GM23338 (cell line): ENCODE results near the gene ZFHX3. TPM values are rescaled to one million over a fixed set of nuclear protein-coding genes. Genes with fewer than 3 reads are reported as not detected.

ENCODE experiments used
- ATAC-seq: fragments of 200-7000 bp; cut with Tn5 transposase; 3 replicates; pipeline ENCODE4 v1.9.1; 2020
- DNase-seq: peaks from one replicate; pipeline ENCODE4 v3.0.0-alpha.2; 2015; ENCODE audit warnings: low spot score
- H2AFZ ChIP-seq: fragments of 200-600 bp; sonication (generic); 2 replicates; pipeline ENCODE4 v1.8.0; 2016; ENCODE audit warnings: antibody characterized with exemption, mild to moderate bottlenecking, moderate library complexity
- H3F3A ChIP-seq: fragments of 200-600 bp; sonication (generic); replicated peaks from 2 replicates; pipeline ENCODE4 v1.8.0; 2017; ENCODE audit warnings: antibody characterized with exemption, mixed run types, low read depth
- H3K27ac ChIP-seq: fragments of 200-600 bp; sonication (generic); 2 replicates; pipeline ENCODE4 v1.6.1; 2016; ENCODE audit warnings: low read depth
- H3K27me3 ChIP-seq: fragments of 200-600 bp; sonication (generic); 2 replicates; pipeline ENCODE4 v1.8.0; 2016; ENCODE audit warnings: mild to moderate bottlenecking, mixed run types, moderate library complexity; ENCODE audit not compliant: insufficient read depth
- H3K36me3 ChIP-seq: fragments of 200-600 bp; sonication (generic); 2 replicates; pipeline ENCODE4 v1.8.0; 2016; ENCODE audit warnings: mild to moderate bottlenecking; ENCODE audit not compliant: insufficient read depth
- H3K4me1 ChIP-seq: fragments of 200-600 bp; sonication (generic); 2 replicates; pipeline ENCODE4 v1.8.0; 2016; ENCODE audit warnings: mild to moderate bottlenecking, moderate library complexity; ENCODE audit not compliant: insufficient read depth
- H3K4me2 ChIP-seq: fragments of 200-600 bp; sonication (generic); 2 replicates; pipeline ENCODE4 v1.7.1; 2017; ENCODE audit warnings: mixed run types
- H3K4me3 ChIP-seq: fragments of 200-600 bp; sonication (generic); 2 replicates; pipeline ENCODE4 v1.6.1; 2016; ENCODE audit warnings: mixed run types
- H3K79me2 ChIP-seq: fragments of 200-600 bp; sonication (generic); replicated peaks from 2 replicates; pipeline ENCODE4 v1.8.0; 2017; ENCODE audit warnings: mild to moderate bottlenecking; ENCODE audit not compliant: insufficient read depth
- H3K9me2 ChIP-seq: fragments of 200-600 bp; sonication (generic); 2 replicates; pipeline ENCODE4 v1.8.0; 2017; ENCODE audit not compliant: insufficient read depth
- H4K20me1 ChIP-seq: fragments of 200-600 bp; sonication (generic); replicated peaks from 2 replicates; pipeline ENCODE4 v1.8.0; 2017; ENCODE audit warnings: mild to moderate bottlenecking; ENCODE audit not compliant: insufficient read depth
- H3K27ac Mint-ChIP-seq: 2 replicates; pipeline ENCODE4 v1.8.0; 2020; ENCODE audit warnings: inconsistent platforms, mild to moderate bottlenecking, moderate library complexity, mixed read lengths
- H3K27me3 Mint-ChIP-seq: 3 replicates; pipeline ENCODE4 v1.8.0; 2022; ENCODE audit warnings: low read depth, mild to moderate bottlenecking, moderate library complexity, mixed read lengths, inconsistent platforms; ENCODE audit not compliant: insufficient read depth, poor library complexity
- H3K36me3 Mint-ChIP-seq: 3 replicates; pipeline ENCODE4 v1.8.0; 2021; ENCODE audit warnings: low read depth, mild to moderate bottlenecking, inconsistent platforms, moderate library complexity, mixed read lengths
- H3K4me1 Mint-ChIP-seq: 3 replicates; pipeline ENCODE4 v1.8.0; 2020; ENCODE audit warnings: mild to moderate bottlenecking, inconsistent platforms, mixed read lengths
- H3K4me3 Mint-ChIP-seq: 3 replicates; pipeline ENCODE4 v1.8.0; 2021; ENCODE audit warnings: moderate library complexity, mild to moderate bottlenecking, inconsistent platforms, mixed read lengths
- H3K9me3 Mint-ChIP-seq: 3 replicates; pipeline ENCODE4 v1.8.0; 2020; ENCODE audit warnings: moderate library complexity, mild to moderate bottlenecking, inconsistent platforms, mixed read lengths
- CREB1 ChIP-seq: fragments of 250-450 bp; sonication (Bioruptor Pico); IDR thresholded peaks from 2 replicates; pipeline ENCODE4 v1.5.0; 2020; ENCODE audit warnings: low read depth, mild to moderate bottlenecking, moderate library complexity
- EZH2 ChIP-seq: fragments of 200-600 bp; sonication (generic); IDR thresholded peaks from one replicate; pipeline ENCODE4 v1.8.0; 2017; ENCODE audit warnings: antibody characterized with exemption, mild to moderate bottlenecking, low read depth; ENCODE audit not compliant: unreplicated experiment
- JUNB ChIP-seq: IDR thresholded peaks from one replicate; pipeline ENCODE4 v1.6.1; 2016; ENCODE audit warnings: antibody characterized with exemption; ENCODE audit not compliant: unreplicated experiment
- NANOG ChIP-seq: IDR thresholded peaks from 2 replicates; pipeline ENCODE4 v1.6.1; 2016; ENCODE audit warnings: antibody characterized with exemption, borderline replicate concordance
- POLR2AphosphoS5 ChIP-seq: IDR thresholded peaks from 2 replicates; pipeline ENCODE4 v1.6.1; 2016; ENCODE audit warnings: antibody characterized with exemption, low read depth
- ZNF331 ChIP-seq: fragments of 250-450 bp; sonication (Bioruptor Pico); IDR thresholded peaks from 2 replicates; pipeline ENCODE4 v1.5.0; 2020; ENCODE audit warnings: low read depth, mild to moderate bottlenecking, moderate library complexity
- polyA plus RNA-seq: library from polyadenylated mRNA; unstranded; fragments of >200 nt; fragmentation: Nextera tagmentation; extraction: Ambion mirVana; gene quantifications from 2 replicates; pipeline ENCODE4 v1.2.1, GENCODE V29; 2016
- total RNA-seq: library from RNA; depleted of rRNA; stranded (reverse); fragments of >200 nt; shearing (Covaris generic); gene quantifications from 2 replicates; pipeline ENCODE4 v1.2.3, GENCODE V29; 2014
- TF ChIP-seq, protein P1 (sequence below): IDR thresholded peaks from one replicate; pipeline ENCODE4 v1.6.1; 2018; ENCODE audit warnings: antibody characterized with exemption; ENCODE audit not compliant: unreplicated experiment
- TF ChIP-seq, protein P2 (sequence below): IDR thresholded peaks from 2 replicates; pipeline ENCODE4 v1.6.1; 2016; ENCODE audit warnings: antibody characterized with exemption
- TF ChIP-seq, protein P3 (sequence below): fragments of 250-450 bp; sonication (Bioruptor Pico); IDR thresholded peaks from 2 replicates; pipeline ENCODE4 v1.5.0; 2020; ENCODE audit warnings: mild to moderate bottlenecking, moderate library complexity
- TF ChIP-seq, protein P4 (sequence below), 2 experiments: fragments of 200-600 bp in 1 of 2; sonication (generic) in 1 of 2; conservative IDR thresholded peaks; 2 replicates each; pipeline versions ENCODE4 v1.5.1 to v1.6.1; 2016 to 2017; ENCODE audit warnings: antibody characterized with exemption in 2 of 2, low read depth in 2 of 2, mild to moderate bottlenecking in 2 of 2, moderate library complexity in 1 of 2

ZFHX3 gene
- total and polyA plus RNA-seq, 2 experiments from 2014 or later = 1.0 to 1.5 TPM

DNA sequence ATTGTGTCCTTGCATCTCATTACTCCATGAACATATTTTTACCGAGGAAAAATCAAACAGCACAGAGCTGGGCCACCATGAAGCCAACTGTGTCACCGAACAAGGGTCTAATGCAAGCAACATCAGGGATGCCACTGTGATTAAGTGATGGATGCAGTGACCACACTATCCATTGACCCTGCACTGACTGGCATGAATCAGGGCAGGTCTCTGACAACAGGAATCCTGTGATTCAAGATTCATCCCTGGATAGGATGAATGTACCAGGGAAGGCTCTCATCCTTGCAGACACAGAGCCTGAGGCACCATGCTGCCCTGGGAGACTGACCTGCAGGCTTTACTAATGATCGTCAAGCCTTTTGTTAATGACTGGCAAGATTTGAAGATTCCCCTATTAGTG, 41.5 kb upstream of the ZFHX3 start:
- Mint-ChIP-seq H3K9me3 (peaks cover 5% of the 10 kb centered on the region; the same call in 1 of the 3 replicates), H3K27me3 (peaks cover 4% of the 10 kb centered on the region), H3K36me3 (no peaks in the 10 kb centered on the region), H3K27ac (no peak overlapping the region), H3K4me1 (0 out of 3 replicates have a peak, but pooled peaks cover 2% of the 10 kb centered on the region), H3K4me3 (no peak overlapping the region)
- no peak for ATAC-seq
- Histone ChIP-seq H3K27ac (no peak overlapping the region), H3K27me3 (no peaks in the 10 kb centered on the region), H4K20me1 (no peaks in the 10 kb centered on the region), H2AFZ (no peak overlapping the region), H3K79me2 (no peaks in the 10 kb centered on the region), H3K4me2 (no peak overlapping the region), H3K4me1 (no peaks in the 10 kb centered on the region), H3K9me2 (no peaks in the 10 kb centered on the region), H3F3A (no peaks in the 10 kb centered on the region), H3K4me3 (no peak overlapping the region), H3K36me3 (no peaks in the 10 kb centered on the region)
- DNase-seq = no peak
- no peak for TF ChIP-seq CREB1
- TF ChIP-seq, protein P1, sequence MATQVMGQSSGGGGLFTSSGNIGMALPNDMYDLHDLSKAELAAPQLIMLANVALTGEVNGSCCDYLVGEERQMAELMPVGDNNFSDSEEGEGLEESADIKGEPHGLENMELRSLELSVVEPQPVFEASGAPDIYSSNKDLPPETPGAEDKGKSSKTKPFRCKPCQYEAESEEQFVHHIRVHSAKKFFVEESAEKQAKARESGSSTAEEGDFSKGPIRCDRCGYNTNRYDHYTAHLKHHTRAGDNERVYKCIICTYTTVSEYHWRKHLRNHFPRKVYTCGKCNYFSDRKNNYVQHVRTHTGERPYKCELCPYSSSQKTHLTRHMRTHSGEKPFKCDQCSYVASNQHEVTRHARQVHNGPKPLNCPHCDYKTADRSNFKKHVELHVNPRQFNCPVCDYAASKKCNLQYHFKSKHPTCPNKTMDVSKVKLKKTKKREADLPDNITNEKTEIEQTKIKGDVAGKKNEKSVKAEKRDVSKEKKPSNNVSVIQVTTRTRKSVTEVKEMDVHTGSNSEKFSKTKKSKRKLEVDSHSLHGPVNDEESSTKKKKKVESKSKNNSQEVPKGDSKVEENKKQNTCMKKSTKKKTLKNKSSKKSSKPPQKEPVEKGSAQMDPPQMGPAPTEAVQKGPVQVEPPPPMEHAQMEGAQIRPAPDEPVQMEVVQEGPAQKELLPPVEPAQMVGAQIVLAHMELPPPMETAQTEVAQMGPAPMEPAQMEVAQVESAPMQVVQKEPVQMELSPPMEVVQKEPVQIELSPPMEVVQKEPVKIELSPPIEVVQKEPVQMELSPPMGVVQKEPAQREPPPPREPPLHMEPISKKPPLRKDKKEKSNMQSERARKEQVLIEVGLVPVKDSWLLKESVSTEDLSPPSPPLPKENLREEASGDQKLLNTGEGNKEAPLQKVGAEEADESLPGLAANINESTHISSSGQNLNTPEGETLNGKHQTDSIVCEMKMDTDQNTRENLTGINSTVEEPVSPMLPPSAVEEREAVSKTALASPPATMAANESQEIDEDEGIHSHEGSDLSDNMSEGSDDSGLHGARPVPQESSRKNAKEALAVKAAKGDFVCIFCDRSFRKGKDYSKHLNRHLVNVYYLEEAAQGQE = no peak

DNA sequence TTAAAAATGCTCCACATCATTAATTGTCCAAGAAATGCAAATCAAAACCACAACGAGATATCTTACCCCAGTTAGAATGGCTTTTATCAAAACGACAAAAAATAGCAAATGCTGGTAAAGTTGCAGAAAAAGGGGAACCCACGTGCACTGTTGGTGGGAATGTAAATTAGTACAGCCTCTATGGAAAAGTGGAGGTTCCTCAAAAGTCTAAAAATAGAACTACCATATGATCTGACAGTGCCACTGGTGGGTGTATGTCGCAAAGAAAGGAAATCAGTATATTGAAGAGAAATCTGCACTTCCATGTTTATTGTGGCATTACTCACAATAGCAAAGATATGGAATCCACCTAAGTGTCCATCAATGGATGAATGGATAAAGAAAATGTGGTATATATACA, 38.2 kb upstream of the ZFHX3 start:
- no peaks in the 10 kb centered on the region for H3K79me2 ChIP-seq
- H3K4me1 Mint-ChIP-seq = no peaks in the 10 kb centered on the region
- H3K4me3 ChIP-seq = no peak overlapping the region
- H3K27ac Mint-ChIP-seq = no peak overlapping the region
- ATAC-seq (no peak), DNase-seq (no peak)
- no peaks in the 10 kb centered on the region for H3K27me3 ChIP-seq
- H3K36me3 ChIP-seq = no peaks in the 10 kb centered on the region
- H3F3A ChIP-seq = no peaks in the 10 kb centered on the region
- H3K4me1 ChIP-seq = no peaks in the 10 kb centered on the region
- no peak overlapping the region for H3K4me3 Mint-ChIP-seq
- H4K20me1 ChIP-seq = no peaks in the 10 kb centered on the region
- no peaks in the 10 kb centered on the region for H3K36me3 Mint-ChIP-seq
- no peak overlapping the region for H3K4me2 ChIP-seq
- H2AFZ ChIP-seq = no peak overlapping the region
- peaks cover 5% of the 10 kb centered on the region; the same call in 1 of the 3 replicates for H3K9me3 Mint-ChIP-seq
- H3K27me3 Mint-ChIP-seq = peaks cover 9% of the 10 kb centered on the region
- H3K9me2 ChIP-seq = no peaks in the 10 kb centered on the region
- no peak overlapping the region for H3K27ac ChIP-seq
- no peak for TF ChIP-seq CREB1
- TF ChIP-seq, protein P2, sequence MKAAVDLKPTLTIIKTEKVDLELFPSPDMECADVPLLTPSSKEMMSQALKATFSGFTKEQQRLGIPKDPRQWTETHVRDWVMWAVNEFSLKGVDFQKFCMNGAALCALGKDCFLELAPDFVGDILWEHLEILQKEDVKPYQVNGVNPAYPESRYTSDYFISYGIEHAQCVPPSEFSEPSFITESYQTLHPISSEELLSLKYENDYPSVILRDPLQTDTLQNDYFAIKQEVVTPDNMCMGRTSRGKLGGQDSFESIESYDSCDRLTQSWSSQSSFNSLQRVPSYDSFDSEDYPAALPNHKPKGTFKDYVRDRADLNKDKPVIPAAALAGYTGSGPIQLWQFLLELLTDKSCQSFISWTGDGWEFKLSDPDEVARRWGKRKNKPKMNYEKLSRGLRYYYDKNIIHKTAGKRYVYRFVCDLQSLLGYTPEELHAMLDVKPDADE = no peak
- TF ChIP-seq, protein P3, sequence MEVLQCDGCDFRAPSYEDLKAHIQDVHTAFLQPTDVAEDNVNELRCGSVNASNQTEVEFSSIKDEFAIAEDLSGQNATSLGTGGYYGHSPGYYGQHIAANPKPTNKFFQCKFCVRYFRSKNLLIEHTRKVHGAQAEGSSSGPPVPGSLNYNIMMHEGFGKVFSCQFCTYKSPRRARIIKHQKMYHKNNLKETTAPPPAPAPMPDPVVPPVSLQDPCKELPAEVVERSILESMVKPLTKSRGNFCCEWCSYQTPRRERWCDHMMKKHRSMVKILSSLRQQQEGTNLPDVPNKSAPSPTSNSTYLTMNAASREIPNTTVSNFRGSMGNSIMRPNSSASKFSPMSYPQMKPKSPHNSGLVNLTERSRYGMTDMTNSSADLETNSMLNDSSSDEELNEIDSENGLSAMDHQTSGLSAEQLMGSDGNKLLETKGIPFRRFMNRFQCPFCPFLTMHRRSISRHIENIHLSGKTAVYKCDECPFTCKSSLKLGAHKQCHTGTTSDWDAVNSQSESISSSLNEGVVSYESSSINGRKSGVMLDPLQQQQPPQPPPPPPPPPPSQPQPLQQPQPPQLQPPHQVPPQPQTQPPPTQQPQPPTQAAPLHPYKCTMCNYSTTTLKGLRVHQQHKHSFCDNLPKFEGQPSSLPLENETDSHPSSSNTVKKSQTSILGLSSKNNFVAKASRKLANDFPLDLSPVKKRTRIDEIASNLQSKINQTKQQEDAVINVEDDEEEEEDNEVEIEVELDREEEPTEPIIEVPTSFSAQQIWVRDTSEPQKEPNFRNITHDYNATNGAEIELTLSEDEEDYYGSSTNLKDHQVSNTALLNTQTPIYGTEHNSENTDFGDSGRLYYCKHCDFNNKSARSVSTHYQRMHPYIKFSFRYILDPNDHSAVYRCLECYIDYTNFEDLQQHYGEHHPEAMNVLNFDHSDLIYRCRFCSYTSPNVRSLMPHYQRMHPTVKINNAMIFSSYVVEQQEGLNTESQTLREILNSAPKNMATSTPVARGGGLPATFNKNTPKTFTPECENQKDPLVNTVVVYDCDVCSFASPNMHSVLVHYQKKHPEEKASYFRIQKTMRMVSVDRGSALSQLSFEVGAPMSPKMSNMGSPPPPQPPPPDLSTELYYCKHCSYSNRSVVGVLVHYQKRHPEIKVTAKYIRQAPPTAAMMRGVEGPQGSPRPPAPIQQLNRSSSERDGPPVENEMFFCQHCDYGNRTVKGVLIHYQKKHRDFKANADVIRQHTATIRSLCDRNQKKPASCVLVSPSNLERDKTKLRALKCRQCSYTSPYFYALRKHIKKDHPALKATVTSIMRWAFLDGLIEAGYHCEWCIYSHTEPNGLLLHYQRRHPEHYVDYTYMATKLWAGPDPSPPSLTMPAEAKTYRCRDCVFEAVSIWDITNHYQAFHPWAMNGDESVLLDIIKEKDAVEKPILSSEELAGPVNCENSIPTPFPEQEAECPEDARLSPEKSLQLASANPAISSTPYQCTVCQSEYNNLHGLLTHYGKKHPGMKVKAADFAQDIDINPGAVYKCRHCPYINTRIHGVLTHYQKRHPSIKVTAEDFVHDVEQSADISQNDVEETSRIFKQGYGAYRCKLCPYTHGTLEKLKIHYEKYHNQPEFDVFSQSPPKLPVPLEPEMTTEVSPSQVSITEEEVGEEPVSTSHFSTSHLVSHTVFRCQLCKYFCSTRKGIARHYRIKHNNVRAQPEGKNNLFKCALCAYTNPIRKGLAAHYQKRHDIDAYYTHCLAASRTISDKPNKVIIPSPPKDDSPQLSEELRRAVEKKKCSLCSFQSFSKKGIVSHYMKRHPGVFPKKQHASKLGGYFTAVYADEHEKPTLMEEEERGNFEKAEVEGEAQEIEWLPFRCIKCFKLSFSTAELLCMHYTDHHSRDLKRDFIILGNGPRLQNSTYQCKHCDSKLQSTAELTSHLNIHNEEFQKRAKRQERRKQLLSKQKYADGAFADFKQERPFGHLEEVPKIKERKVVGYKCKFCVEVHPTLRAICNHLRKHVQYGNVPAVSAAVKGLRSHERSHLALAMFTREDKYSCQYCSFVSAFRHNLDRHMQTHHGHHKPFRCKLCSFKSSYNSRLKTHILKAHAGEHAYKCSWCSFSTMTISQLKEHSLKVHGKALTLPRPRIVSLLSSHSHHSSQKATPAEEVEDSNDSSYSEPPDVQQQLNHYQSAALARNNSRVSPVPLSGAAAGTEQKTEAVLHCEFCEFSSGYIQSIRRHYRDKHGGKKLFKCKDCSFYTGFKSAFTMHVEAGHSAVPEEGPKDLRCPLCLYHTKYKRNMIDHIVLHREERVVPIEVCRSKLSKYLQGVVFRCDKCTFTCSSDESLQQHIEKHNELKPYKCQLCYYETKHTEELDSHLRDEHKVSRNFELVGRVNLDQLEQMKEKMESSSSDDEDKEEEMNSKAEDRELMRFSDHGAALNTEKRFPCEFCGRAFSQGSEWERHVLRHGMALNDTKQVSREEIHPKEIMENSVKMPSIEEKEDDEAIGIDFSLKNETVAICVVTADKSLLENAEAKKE = no peak
- TF ChIP-seq, protein P4, sequence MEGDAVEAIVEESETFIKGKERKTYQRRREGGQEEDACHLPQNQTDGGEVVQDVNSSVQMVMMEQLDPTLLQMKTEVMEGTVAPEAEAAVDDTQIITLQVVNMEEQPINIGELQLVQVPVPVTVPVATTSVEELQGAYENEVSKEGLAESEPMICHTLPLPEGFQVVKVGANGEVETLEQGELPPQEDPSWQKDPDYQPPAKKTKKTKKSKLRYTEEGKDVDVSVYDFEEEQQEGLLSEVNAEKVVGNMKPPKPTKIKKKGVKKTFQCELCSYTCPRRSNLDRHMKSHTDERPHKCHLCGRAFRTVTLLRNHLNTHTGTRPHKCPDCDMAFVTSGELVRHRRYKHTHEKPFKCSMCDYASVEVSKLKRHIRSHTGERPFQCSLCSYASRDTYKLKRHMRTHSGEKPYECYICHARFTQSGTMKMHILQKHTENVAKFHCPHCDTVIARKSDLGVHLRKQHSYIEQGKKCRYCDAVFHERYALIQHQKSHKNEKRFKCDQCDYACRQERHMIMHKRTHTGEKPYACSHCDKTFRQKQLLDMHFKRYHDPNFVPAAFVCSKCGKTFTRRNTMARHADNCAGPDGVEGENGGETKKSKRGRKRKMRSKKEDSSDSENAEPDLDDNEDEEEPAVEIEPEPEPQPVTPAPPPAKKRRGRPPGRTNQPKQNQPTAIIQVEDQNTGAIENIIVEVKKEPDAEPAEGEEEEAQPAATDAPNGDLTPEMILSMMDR (conservative IDR thresholded peaks at IDR 0.05; ENCODE audit: low read depth in 2 of 2) = no peak
- TF ChIP-seq POLR2AphosphoS5 = no peak
- no peak for TF ChIP-seq JUNB
- no peak for TF ChIP-seq NANOG
- TF ChIP-seq EZH2 = no peak
- TF ChIP-seq ZNF331 (CRISPR knock-in tag) = no peak
